GM21619 (cell line): ENCODE measurements around the gene FIBP.
"Not testable (repeated sequence)": the region's sequence is repeated elsewhere in the genome, so short reads cannot be mapped to it uniquely, and the experiment has no call there.

ENCODE experiments used
- ATAC-seq: cut with Tn5 transposase; IDR thresholded peaks from one replicate; pipeline ENCODE4 v1.9.1; 2021; ENCODE audit not compliant: unreplicated experiment

Gene FIBP

GRCh38 chr11:65849366-65849765 is 38.9 kb downstream of the FIBP start:
- ATAC-seq: no peak

- ATAC-seq: not testable (repeated sequence)
Observed at GRCh38 chr11:65848693-65849092, 39.6 kb downstream of the FIBP start.

- ATAC-seq: no peak
Observed at GRCh38 chr11:65847746-65848145, 40.5 kb downstream of the FIBP start.

- no peak for ATAC-seq
Observed at GRCh38 chr11:65844231-65844872, 43.9 kb downstream of the FIBP start.

DNA sequence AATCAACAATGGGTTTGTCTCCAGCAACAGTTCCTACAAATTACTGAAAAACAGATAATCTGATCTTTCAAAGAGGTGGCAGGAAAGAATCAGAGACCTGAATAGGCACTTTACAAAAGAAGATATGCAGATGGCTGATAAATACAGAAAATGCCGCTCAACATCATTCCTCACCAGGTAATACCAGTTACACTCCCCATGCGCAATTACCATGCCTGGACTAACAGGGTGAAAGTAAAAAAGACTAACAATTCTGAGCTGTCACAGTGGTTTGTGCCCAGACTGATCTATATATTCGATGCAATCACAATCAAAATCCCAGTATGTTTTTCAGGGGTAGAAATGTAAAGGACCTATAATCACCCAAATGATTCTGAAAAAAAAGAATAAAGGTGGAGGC is 44.5 kb downstream of the FIBP start:
- no peak for ATAC-seq

GRCh38 chr11:65842144-65842543 is 46.1 kb downstream of the FIBP start:
- ATAC-seq: no peak

DNA sequence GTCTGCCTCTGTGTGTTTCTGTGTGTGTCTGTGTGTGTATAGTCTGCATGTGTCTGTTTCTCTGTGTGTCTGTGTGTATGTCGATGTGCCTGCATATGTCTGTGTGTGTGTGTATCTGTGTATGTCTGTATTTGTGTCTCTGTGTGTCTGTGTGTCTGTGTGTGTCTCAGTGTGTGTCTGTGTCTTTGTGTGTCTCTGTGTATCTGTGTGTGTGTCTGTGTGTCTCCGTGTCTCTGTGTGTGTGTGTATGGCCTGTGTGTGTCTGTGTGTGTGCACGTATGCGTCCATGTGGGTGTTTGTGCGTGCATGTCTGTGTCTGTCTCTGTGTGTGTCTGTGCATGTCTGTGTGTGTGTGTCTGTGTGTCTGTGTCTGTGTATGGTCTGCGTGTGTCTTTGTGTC is 54.1 kb downstream of the FIBP start:
- no peak for ATAC-seq
